GM15510 (cell line): Measurements from ENCODE around the gene WSCD2.

Experiments used
- POLR2A ChIP-seq: IDR thresholded peaks from 3 replicates; pipeline ENCODE4 v1.6.1; 2011; ENCODE audit warnings: borderline replicate concordance; ENCODE audit not compliant: insufficient read length; ENCODE audit errors: extremely low read depth

WSCD2 gene

DNA sequence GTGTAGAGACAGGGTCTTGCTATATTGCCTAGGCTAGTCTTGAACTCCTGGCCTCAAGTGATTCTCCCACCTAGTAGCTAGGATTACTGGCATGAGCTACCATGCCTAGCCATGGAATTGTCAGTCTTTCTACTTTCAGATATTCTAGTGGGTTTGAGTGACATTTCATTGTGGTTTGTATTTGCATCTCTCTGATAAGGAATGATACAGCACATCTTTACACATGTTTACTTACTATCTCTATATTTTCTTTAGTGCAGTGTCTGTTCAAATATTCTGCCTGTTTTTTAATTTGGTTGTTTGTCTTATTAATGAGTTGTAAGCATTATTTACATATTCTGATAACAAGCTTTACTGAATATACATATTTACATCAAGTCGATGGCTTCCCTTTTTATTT, 136.4 kb downstream of the WSCD2 start:
- TF ChIP-seq POLR2A = no peak

DNA sequence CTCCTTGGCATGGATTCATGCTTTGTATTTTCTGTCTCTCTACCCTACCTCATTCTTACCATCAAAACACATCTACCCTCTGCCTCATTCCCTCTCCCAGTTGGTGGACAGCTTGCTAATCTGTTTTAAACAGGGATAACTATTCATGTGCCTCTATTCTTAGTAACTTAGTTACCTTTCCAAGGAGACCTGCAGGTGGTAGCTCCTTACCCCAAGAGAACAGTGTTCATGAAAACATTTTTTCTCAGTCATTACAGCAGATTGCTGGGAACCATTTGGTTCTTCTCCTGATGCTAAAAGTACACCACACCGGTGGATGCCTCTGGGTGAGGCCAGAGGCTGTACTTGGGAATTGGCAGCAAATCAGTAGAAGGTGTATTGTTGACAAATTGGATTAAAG, 137.0 kb downstream of the WSCD2 start:
- TF ChIP-seq POLR2A = no peak

DNA sequence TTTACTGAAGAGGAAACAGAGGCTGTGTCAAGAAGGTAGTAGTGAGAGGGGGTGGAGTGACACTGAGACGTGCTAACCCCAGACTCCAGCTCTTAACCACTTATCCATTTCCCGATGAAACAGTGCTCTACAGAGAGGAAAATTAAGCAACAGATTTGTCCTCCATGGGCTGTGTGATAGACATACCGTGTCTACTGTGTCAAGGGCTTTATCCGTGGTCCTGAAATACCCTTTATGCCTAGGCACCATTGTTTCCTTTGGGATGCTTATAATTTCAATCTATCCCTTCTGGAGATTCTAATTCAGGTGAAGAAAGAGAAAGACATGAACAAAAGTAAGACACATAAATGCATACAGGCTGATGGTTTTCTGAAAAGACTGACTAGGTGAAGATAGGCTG, 138.4 kb downstream of the WSCD2 start:
- no peak for TF ChIP-seq POLR2A

DNA sequence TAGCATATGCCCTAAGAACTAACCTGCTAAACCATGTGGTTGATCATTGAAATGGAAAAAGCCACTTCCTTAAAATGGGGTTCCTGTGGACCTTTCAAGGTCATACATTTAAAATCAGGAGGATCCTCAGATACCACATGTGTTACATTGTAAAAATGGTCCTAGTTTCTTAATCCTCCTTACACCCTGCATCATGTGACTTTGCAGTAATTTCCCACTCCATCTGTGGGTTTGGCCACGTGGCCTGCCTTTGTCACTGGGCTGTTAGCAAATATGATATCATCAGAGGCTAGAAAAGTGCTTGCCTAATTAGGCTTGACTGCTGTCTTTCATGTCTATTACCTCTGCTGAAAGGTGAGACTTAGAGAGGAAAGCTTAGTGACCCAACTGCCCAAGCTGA, 139.3 kb downstream of the WSCD2 start:
- TF ChIP-seq POLR2A = no peak

DNA sequence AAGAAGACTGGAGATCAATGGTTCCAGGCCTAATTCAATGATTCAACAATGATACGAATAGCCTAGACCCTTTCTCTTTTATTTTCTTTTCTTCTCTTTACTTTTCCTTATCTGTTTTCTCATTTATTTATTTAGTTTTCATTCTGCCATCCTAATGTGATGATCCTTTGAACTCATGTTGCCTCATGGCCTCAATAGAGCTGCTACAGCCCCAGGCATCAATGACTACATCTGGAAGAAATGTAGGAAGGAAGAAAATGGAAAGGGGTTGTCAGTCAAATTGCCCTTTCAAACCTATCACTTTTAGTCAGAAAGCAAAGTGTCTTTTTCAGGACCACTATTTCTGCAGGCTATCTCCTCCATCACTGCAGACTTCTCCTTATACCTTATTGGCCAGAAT, 140.1 kb downstream of the WSCD2 start:
- TF ChIP-seq POLR2A = no peak

DNA sequence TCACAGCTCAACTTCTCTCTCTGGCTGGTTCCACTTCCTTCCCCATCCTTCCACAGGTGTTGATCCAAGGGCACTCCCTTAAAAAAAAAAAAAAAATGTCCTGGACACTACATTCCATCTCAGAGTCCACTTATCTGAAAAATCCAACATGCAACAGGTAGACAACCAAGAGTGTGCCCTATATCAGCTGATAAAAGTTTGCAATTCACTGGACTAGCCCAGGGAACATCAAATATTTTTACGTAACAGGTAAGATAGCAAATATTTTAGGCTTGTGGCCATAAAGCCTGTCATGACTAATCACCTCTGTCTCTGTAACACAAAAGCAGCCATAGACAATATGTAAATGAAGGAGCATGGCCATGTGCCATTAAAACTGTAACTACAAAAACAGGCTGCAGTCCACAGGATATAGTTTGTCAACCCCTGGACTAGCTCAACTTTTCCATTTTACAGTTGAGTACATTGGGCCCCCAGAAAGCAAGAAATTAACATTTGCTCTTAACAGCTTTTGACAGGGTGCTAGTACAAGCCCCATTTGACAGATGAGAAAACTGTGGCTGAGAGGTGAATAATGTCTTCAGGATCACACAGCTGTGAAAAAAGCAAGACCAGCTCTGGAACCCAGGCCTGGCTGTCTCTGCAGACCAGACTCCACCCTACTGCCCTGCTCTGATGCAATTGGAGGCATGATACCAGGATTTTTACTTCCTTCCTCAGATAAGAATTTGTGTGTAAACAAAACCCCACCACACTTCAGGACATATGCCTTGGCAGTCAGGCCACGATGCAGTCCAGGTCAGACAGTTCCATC, 141.2 kb downstream of the WSCD2 start:
- TF ChIP-seq POLR2A = no peak

DNA sequence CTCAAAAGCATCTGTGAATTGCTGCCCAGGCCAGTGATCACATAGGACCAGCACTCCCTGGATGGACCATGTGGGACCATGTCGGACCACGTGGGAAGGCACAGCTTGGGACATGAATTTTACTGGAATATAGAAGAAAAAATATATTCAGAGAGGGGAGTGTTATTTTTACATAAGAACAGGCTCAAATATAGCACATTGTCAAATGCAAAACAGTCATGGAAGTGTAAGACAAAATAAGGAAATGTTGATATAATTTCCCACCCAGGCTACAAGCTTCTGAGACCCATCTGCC, 141.7 kb downstream of the WSCD2 start:
- no peak for TF ChIP-seq POLR2A

DNA sequence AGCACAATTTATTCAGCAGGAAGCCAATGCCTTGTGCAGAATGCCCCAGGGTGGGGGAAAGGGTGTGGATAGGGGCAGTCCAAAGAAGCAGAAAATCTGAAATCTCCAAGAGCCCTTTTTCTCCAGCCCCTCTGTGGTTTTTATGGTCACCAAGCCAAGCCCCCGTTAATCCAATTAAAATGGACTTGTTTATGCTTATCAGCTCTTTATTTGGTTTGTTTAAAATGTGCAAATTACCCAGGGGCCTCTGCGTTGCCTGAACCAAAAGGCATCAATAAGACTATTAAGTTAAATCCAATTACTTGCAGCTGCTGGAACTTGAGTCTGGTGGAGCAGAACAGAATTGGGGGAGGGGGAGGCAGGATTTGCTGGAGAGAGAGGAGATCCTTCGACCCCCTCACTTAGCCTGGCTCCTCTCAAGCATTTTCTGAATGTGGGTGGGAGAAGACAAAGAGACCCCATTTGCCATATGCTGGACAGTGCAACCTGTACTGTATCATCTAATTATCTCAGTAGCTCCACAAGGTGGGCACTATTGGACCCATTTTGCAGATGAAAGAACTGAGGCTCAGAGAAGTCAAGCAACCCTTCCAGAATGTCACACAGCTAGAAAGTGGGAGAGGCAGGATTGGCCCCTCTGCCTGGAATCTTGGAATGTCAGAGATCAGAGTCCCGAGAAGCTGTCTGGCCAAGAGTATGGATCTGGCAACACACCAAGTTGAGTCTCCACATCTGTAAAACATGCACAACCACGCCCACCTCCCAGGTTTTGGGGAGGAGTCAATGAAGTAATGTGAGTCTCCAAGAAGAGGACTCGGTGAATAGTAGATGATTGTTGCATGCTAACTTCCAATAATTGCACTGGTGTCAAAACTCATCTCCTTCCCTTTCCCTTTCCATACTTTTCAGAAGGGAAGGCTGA, 143.1 kb downstream of the WSCD2 start:
- TF ChIP-seq POLR2A = no peak

DNA sequence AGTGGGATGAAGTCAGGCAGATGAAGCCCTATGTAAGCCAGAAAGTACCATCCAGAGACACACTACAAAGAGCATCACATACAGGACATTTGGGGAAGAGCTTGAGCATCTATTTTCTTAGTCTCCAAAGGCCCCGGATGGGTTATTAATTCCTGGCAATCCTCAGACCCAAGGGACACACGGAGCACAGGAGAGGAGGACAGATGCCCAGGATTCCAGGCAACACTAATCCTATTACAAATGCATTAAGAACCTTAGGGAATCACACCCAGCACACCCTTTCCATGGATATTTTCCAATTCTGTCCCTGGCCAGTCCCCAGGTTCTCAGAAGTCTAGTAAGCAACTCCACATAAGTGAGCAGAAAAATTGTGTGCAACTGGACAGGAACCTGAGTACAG, 144.1 kb downstream of the WSCD2 start:
- no peak for TF ChIP-seq POLR2A

DNA sequence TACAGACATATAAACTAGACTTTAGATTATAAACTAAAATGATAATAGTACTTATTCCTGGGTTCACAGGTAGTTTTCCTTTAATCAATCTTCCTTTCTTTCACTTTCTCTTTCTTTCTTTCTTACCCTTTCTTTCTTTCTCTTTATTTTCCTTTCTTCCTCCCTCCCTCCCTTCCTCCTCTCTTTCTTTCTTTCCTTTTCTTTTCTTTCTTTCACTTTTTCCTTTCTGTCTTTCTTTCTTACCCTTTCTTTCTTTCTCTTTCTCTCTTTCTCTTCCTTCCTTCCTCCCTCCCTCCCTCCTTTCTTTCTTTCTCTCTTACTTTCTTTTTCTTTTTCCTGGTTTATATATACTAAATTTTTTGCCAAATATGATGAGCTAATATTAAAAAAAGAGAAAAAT, 148.5 kb downstream of the WSCD2 start:
- TF ChIP-seq POLR2A = no peak

DNA sequence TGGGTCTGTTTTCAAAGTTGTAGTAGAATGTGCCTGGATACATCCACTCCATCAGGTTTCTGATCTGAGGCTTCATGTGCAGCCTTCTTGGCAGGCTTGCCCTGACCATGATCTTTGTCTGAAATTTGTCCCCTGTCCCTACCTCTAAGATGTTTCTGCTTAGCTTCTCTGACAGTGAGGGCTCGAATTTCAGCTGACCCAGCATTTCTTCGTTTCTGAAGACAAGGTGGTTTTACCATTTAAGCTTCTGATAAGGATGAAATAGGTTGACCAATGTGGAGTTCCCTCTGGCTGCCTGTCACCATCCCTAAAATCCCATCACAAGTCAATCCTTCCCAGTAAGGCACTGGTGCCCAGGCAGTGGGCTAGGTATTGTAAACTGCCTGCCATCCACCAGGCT, 153.1 kb downstream of the WSCD2 start:
- TF ChIP-seq POLR2A = no peak

DNA sequence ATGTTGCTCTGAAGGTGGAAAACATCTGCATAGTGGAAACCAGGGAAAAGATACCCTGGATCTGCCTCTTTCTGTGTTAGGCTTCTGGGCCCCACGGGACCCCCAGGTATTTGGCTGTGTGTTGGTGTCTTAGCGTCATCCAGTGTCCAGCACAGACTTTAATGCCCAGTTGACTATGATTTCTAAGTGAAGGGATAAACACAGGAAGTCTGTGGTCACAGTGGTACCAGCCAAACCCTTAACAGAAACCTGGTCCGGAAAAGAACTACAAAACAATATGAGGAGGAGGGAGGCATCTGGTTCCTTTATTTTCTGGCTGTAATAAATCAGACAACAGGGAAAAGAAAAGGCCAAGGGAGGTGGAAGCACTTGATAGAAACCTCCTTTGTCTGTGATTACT, 153.6 kb downstream of the WSCD2 start:
- TF ChIP-seq POLR2A = no peak

DNA sequence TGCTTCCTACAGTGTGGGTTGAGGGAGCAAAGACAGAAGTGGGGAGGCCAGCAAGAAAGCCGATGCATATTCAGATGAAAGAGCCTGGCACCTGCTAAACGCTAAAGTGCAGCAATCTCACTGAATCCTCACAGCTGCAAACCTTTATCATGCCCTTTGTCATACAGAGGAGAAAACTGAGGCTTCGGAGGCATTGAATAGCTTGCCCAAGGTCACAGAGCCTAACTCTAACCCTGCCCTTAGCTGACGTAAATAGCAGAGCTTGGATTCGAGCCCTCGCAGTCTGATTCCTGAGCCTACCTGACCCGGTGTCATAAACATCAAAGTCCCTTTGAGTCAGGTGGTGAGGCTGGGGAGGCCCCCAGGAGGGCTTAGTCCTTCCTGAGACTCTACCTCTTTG, 155.1 kb downstream of the WSCD2 start:
- no peak for TF ChIP-seq POLR2A

DNA sequence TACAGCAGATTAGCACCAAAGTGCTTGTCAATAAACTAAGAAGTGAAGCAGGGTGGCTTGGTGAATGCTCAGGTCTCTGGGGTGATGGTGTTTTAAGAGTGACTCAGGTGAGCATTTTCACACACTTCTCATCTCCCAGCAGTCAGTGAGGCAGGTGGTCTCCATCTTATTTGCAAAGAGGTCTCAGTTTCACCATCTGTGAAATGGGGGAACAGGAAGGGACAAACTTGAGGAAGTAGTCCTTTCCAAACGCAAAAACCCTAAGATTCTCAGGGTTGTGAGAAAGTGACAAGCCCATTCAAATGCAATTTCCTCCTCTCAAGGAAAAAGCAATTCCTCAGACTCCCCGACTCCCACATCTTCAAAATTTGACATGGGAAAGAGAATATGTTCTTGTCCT, 155.9 kb downstream of the WSCD2 start:
- no peak for TF ChIP-seq POLR2A

DNA sequence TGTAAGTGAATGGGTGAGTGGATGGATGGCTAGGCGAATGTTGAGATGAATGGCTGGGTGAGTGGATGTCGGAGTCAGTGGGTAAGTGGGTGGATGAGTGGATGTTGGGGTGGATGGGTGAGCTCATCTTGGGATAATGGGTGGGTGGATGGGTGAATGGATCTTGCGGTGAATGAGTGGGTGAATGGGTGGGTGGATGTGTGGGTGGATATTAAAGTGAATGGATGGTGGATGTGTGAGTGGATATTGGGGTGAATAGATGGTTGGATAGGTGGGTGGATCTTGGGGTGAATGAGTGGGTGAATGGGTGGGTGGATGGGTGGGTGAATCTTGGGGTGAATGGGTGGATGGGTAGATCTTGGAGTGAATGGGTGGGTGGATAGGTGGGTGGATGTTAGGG, 158.1 kb downstream of the WSCD2 start:
- no peak for TF ChIP-seq POLR2A
